Stimulated activated CD4-positive, alpha-beta T cell treated with anti-CD3 and anti-CD28 coated beads, TNF-alpha, amount 100 ng/mL, for 4 hours (primary cell): ENCODE data around the gene GSK3A.

Experiments
- DNase-seq, 3 experiments: peaks; one replicate each; pipeline ENCODE4 v3.0.0-alpha.2; 2020; ENCODE audit warnings: low read depth in 3 of 3

GSK3A gene

DNA sequence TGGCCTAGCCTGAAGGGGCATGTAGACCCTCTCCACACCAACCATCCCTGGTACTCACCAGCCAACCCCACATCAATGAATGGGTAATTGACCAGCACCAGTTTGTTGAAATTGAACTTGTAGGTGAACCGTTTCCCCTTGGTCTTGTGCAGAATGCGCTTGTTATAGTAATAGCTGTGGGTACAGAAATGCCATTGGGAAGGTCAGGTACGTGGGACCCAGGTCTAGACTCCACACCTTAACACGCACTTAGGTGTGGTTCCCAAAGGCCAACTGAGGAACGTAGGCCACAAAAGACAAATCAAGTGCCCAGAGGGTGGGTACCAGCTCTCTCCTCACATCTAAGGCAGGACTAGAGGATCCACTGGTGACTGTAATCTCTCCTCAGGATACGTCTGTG is 7.4 kb upstream of the GSK3A start:
- no peak for DNase-seq

DNA sequence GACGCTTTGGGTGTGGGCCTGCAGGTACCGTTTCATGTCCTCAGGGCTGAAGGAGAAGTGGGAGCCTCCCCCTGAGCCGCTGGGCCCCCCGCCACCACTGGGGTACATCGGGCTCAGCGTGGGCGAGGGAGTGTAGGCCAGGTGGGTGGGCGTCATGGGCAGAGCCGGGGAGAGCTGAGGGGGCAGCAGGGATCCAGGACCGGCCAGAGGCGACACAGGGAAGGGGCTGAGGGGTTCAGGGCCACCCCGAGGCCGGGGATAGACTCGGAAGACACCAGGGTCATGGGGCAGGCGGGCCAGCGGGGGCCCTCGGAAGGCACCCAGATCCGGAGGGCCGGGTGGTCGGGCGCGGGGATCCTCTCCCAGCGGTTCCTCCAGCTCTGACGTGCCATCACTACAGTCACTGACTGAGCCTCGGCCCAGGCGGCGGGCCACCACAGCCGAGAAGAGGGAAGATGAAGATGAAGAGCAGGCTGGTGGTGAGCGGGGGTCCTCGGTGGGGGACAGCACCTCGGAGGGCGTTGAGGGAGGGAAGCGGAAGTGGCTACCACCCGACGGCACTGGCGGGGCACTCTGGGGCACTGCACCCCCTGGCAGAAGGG is 6.8 kb upstream of the GSK3A start:
- no peak for DNase-seq

DNA sequence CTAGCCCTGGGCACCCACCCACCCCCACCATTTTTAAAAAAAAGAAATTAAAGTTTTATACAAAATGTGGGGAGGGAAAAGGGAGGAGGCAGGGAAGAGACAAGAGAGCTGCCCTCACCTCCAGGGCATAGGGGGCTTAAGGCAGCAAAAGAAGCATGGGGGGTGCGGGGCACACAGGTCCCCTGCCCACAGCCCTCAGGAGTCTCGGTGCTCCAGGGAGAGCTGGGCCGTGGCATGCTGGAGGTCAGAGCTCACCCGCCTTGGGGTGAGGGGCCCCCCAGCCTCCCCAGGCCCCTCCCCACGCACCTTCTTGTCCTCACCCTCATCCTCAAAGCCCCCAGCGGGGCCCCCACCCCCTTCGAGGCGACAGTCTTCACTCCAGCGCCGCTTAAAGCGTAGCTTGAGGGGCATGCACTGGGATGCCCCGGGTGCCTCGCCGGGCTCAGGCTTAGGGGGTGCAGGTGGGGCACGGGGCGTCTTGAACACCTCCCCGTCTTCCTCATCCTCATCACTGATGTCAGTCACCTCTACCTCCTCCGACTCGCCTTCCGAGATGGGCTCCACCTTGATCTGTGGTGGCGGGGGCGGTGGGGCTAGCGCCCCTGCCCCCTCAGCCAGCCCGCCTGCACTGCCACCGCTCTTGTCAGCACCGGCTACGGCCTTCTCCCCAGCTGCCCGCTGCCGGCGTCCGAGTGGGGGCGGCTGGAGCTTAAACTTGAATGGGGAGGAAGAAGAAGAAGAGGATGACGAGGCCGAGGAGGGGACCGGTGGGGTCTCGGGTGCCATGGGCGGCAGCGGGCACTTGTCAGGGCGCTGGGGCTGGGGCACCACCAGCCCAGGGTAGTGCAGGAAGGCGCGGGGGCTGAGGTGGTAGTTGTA is 6.1 kb upstream of the GSK3A start:
- DNase-seq = no peak

DNA sequence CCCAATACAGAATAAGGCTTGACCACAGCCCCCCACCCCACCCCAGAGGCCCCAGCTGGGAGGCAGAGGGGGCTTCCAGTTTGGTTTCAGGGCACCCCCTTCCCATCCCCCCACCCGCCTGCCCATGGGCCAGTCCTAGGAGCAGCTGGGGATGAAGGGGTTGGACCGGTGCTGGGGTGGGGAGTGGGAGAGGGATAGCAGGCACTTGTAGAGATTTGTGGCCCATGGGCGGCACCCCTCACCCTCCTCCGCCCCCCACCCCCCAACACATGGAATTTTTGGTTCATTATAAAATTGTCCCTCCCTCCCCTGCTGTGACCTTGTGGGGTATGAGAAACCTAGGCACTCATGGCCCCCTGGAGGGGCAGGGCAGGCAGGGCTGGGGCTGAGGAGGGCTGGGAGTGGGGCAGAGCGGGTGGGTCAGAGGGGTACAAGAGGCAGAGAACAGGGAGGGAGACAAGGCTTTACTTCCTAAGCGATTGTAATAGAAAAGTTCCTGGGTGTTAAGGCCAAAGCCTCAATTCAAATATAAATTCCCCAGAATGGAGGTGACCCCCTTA is 5.3 kb upstream of the GSK3A start:
- no peak for DNase-seq

DNA sequence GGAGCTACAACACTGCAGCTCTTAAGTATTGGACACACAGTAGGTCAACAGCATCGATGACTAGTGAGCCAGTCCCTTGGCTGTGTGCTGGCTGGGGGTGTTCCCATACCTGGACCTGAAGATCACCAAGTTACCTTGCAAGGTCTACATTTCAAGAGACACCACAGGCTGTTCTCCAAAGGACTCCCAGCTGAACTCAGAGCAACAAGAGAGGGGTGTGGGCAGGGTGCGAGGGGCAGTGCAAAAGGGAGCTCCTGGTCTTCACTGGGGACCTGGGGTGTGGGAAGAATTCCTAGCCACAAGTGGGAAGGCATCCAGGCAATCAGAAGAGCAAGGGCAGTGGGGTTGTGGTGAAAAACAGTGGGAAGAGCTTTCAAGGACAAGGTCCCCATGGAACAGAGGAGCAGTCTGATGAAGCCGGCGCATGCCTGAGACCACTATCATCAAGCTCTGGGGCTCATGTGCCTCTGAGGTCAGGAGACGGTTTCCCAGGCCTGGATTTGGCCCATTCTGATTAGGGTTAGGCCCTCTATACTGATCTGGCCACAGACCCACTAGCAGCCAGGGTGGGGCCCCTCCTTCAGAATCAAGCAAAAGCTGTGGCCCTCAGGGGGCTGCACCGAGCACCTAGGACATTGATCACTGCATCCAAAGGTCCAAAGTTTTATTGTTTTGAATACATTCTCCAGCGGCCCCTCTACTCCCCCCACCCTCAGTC is 4.7 kb upstream of the GSK3A start:
- DNase-seq = no peak

DNA sequence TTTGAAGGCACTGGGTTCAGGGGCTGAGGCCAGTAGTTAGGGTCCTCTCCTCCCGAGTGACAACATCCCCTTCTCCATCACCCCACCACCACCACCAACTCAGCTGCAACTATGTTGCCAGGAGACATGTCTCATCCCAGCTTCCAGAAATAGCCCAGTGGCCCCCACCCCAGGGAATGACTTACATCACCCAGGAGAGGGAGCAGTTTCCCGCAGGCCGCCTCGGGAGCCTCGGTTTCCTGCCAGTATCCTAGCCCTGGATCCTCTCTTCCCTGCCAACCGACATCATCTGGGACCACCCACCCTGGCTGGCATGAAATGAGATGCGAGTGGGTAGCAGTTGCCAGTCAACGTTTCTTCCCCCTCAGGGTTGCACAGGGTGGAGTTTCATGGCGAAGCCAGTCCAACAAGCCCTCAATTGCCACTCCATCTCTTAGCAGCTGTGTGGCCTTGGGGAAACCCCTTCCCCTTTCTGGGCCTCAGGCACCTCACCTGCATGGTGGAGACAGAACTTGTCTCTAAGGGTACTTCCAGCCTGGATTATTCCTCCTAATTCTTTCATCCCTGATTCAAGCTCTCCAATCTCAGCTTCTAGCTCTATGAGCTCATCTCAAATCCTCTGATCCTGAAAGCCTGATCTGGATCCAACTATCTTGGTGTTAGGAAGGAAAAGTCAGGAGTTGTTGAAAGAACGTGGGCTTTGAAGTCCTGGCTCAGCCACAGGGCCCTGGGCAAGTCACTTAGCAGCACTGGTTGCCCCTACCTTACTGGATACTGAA is 3.9 kb upstream of the GSK3A start:
- no peak for DNase-seq

DNA sequence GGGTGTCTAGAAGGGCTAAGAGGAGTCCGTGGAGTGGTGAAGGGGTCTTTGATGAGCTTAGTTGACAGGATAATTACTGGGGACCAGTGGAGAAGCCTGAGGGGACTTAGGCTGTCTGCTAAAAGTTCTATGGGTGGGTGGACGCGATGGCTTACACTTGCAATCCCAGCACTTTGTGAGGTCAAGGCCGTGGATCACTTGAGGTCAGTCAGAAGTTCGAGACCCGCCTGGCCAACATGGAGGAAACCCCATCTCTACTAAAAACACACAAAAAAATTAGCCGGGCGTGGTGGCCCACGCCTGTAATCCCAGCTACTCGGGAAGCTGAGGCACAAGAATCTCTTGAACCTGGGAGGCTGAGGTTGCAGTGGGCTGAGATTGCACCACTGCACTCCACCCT is 2.8 kb upstream of the GSK3A start:
- DNase-seq = no peak

DNA sequence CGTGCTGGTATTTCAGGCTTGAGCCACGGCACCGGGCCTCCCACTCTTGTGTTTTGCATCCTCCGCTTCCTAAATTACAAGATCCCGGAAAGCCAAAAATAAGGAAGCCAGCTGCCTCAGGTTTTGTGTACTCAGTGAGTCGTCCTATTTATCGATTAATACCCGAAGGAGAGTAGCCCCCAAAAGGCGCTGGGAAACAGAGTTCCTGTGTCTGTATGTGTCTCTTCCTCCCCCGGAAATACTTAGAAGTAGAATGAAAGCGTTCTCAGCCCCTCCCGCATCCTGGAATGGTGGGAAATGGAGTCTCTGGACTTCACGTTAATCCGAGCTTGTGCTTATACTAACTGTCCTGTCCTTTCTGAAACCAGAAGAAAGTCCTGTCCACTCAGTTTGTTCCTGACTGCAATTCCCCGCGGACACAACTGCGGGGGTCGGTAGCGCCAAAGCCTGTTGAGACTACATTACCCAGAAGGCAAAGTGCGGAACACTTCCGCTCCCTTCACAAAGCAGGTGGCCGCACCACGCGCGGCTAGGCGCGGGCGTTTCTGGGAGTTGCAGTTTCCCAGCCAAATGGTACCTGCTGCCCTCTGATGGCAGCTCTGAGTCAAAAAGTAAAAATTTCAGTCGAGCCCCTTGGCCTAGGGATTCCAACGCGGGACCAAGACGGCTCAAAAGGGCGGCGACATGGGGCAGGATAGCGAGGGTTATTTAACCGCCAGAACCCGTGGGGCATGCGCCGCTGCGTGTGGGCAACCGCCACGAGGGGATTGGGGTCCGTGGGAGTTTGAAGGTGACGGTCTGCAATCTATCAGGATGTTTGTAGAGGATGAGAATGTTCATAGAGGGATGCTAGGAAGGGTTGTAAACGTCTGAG is 2.2 kb upstream of the GSK3A start:
- peak; percentile 75 to 87 (median 85) for DNase-seq

DNA sequence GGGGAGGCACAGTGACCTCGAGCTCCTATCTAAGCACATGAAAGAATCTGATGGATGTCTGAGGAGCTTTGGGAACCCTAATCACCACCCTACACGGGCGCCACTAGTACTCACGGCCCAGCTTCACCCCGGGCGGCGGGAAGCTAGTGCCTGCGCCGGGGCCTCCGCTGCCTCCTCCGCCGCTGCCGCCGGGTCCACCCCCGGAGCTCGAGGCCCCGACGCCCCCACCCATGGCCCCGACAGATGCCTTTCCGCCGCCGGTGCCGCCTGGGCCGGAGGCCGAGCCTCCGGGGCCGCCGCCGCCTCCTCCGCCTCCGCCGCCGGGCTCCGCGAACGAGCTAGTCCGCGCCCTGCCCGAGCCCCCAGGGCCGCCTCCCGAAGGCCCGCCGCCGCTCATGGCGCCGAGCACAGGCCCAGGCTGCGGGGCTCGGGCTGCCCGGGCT is 312 bp downstream of the GSK3A start:
- no peak for DNase-seq

DNA sequence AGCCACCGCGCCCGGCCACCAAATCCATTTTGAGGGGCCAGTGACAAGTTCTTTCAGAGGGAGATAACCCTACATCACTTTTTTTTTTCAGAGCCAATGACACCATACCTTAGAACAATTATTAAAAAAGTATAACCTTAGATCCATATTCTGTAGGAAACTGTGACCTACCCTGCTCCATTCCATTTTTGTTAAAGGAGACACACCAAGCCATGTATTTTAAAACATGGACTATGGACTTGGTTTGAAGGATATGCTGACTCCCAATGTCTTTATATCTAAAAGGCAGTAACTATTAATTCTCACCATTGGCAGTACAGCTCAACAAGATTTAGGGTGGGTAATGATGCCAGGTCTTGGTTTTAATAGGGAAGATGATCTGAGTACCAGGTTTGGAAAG is 1.1 kb downstream of the GSK3A start:
- DNase-seq = no peak

DNA sequence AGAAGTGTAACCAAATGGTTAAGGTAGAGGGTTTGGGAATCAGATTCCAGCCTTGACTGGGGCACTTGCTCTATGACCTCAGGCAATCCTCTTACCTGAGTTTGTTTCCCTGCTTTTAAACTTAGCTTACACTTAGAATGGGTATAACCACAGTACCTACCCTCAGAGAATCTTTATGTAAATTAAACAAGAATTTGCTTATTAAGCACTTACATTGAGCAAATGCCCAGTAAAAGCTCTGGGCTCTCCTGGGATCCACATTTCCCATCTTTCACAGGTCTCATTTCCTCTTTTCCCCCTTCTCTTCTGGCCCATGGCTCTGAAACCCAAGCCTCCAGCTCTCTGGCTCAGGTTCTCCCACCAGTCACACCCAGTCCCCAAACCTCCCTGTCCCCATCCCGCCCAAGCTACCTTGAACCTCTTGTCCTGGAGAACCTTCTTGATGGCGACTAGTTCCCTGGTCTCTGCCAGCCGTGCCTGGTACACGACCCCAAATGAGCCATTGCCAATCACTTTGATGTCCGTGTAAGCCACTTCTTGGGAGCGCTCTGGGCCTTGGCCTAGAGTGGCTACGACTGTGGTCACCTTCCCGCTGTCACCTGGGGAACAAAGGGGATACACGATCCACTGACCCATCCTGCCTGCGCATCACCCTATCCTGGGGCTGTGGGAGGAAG is 2.7 kb downstream of the GSK3A start:
- no peak for DNase-seq

DNA sequence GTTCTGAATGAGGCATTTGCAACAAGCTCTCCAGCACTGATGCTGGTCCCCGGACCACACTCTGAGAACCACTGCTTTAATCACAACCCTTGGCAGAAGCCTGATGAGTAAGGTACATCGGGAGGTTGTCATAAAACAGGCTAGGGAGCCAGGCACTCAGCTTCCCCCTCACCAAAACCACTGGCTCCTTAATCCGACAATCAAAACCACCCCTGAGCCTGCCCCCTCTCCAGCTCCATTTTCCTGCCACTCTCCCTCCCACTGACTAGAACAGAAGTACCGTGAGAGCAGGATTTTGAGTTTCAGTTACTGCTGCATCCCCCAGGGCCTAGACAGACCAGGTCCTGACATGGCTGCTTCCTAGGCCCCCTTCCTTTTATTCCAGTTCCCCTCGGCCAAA is 7.2 kb downstream of the GSK3A start:
- DNase-seq = no peak

DNA sequence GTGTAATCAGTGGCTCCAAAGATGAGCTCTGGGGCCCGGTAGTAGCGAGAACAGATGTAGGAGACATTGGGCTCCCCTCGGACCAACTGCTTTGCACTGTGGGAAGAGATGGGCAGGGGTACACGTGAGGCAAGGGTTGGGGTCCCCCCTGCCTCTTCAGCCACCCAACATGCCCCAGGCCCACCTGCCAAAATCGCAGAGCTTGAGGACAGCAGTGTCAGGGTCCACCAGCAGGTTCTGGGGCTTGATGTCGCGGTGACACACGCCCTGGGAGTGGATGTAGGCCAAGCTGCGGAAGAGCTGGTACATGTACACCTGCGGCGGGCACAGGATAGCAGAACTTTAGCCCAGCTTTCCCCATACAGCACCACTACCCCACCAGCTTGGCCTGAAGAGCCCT is 8.0 kb downstream of the GSK3A start:
- no peak for DNase-seq

DNA sequence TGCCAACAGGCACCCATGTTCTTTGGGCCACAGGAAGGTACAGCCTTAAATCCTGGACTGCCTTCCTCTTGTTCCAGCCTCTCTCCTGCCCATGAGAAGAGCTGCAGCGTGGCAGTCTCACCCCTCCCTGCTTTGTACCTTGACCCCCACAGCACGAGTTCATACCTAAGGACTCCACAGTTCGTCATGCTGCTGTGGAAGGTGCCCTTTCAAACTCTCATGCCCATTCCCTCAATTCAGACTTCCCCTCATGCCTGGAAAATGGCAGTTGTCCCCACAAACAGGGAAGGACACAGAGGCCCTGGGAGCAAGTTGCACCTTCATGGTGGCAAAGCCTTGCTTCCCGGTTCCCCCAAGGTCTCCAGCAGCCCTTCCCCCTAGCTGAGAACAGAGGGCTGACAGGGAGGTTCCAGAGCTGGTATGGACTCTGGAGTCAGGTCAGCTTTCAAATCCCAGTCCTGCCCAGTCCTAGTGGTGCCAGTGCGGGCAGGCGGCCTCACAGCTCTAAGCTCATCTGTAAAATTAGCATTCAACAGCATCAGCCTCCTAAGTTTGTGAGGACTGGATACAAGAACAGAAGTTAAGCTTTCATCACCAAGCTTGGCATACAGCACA is 8.6 kb downstream of the GSK3A start:
- no peak for DNase-seq

DNA sequence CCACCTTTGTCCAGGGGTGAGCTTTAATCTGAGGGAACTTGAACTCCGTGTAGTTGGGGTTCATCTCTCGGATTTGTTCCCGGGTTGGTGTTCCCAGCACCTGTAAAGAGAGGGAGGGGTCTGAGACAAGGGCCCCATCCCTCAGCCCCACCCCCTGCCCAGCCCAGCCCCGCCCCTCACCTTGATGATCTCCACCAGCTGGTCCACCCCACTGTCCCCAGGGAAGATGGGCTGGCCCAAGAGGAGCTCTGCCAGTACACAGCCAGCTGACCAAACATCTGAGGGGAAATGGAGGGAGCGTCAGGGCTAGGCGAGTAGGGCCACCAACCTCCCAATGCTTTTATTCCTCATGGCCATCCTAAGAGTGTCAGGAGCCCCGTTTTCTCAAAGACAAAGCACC is 9.3 kb downstream of the GSK3A start:
- no peak for DNase-seq

DNA sequence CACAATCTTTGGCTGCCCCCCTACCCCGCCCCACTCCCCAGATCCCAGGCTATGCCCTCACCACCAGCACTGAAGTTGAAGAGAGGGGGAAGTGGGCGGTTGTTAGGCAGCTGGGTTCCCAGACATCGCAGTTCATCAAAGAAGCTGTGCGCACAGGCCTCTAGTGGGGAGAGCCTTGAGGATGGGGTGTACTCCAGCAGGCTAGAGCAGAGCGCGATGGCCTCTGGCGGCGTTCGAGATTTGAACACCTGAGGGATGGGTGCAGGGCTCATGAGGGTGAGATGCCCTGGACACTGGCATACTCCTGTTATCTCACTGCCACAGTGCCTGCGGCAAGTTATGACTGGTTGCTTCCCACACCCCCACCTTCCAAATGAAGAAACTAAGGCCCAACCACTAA is 10.0 kb downstream of the GSK3A start:
- DNase-seq = no peak

DNA sequence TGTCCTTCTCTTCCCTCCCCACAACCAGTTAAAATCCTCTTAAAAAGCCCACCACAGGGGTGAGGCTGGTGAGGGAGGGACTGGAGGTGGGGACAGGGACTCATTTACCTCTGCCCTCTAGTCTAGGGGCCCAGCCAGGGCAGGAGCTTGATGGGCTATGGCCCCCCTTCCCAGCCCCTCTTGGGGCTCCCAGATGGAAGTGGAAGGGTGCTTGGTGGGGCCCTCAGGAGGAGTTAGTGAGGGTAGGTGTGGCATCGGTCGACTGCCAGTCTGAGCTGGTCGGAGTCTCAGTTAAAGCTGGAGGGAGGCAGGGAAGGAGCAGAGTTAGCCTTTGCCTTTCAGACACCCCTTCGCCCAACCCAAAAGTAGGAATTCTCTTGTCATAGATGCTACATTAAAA is 11.8 kb downstream of the GSK3A start:
- DNase-seq = no peak

DNA sequence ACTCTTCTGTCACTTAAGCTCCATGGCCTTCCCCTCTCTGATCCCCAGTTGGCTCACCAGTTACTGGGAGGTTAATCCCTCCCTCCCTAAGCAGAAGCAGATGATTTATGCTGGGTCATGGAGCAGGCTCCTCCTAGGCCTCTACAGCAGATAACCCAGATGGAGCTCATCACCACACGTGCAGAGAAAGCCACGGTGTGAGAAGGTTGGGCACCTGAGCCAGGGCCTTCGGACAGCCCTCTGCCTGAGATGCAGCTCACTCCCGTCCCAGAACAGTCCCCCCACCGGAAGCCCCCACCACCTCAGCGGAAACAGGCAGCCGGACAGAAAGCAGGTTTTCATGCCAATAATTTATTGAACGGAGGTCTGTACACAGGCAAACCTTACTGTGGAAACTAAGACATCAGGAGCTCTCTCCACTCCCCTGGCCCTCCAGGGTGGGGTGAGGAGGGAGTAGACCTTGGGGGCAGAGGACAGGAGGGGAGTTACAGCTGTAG is 12.5 kb downstream of the GSK3A start:
- DNase-seq = no peak

DNA sequence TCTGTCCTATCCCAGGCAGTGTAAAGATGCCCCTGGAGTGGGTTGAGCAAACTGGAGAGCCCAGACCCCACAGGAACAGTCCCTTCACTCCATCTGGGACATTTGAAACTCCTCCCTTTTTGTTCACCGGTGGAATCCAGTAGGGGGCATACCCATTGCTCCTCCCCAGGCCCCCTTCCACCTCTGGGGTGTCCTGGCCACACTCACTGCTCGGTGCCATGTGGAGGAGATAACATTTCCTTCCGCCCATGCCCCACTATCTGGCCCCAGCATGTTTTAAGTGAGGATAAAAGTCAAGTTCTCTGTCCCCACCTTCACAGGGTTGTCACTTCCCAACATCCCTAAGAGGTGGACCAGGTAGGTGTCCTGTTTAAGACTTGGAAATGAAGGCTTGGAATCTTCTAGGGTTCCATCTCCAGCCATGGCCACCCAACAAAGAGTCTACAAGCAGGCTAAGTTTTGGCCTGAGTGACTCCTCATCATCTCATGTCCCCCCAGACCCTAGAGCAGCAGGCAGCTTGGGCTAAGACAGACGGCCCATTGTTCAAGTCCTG is 13.0 kb downstream of the GSK3A start:
- no peak for DNase-seq
